ENCODE data around the gene LDB2.
"Not testable (repeated sequence)": the region's sequence is repeated elsewhere in the genome, so short reads cannot be mapped to it uniquely, and the experiment has no call there.

Gene LDB2

GRCh38 chr4:16897991-16898827 is at the start of gene LDB2:
Gene LDB2 (minus strand): TSS chr4:16898645.
- no peak for DNase-seq

- no peak for DNase-seq
These were observed 44.0 kb upstream of the LDB2 start for GRCh38 chr4:16942491-16942890.

GRCh38 chr4:16939178-16939577 is 40.7 kb upstream of the LDB2 start:
- DNase-seq: no peak

GRCh38 chr4:16938512-16939040 is 40.1 kb upstream of the LDB2 start:
- no peak for DNase-seq

GRCh38 chr4:16931339-16932305 is 33.2 kb upstream of the LDB2 start:
- no peak for DNase-seq

GRCh38 chr4:16926214-16926613 is 27.8 kb upstream of the LDB2 start:
- no peak for DNase-seq

GRCh38 chr4:16918716-16919115 is 20.3 kb upstream of the LDB2 start:
- DNase-seq: not testable (repeated sequence)

GRCh38 chr4:16916719-16917337 is 18.4 kb upstream of the LDB2 start:
- DNase-seq: no peak

GRCh38 chr4:16916031-16916430 is 17.6 kb upstream of the LDB2 start:
- no peak for DNase-seq

- DNase-seq: no peak
These were observed 15.8 kb upstream of the LDB2 start for GRCh38 chr4:16914208-16914607.

- no peak for DNase-seq
These were observed 14.5 kb upstream of the LDB2 start for GRCh38 chr4:16912896-16913295.

- no peak for DNase-seq
These were observed 10.8 kb upstream of the LDB2 start for GRCh38 chr4:16909281-16909680.

GRCh38 chr4:16908377-16909021 is 10.1 kb upstream of the LDB2 start:
- DNase-seq: no peak

GRCh38 chr4:16900325-16900724 is 1.9 kb upstream of the LDB2 start:
- DNase-seq: no peak

- no peak for DNase-seq
These were observed 1.3 kb downstream of the LDB2 start for GRCh38 chr4:16896881-16897750.

- DNase-seq: no peak
These were observed 4.0 kb downstream of the LDB2 start for GRCh38 chr4:16894406-16894805.

- DNase-seq: no peak
These were observed 5.2 kb downstream of the LDB2 start for GRCh38 chr4:16893141-16893651.

GRCh38 chr4:16890651-16891050 is 7.8 kb downstream of the LDB2 start:
- no peak for DNase-seq

GRCh38 chr4:16889945-16890344 is 8.5 kb downstream of the LDB2 start:
- no peak for DNase-seq

GRCh38 chr4:16887887-16888286 is 10.6 kb downstream of the LDB2 start:
- DNase-seq: no peak

Measured in NCI-H2171 (cell line).